HEK293 (cell line): ENCODE measurements around the gene ANKRD33.

Source experiments
- CTCF ChIA-PET: fragments of 350-600 bp; formaldehyde crosslinking; extraction: SDS; loops from one replicate; lab custom pipeline; 2021; ENCODE audit warnings: antibody characterized with exemption; lab: Yijun Ruan, JAX
- POLR2A ChIA-PET: fragments of 300-600 bp; formaldehyde crosslinking; extraction: SDS; loops from one replicate; lab custom pipeline; 2020; ENCODE audit warnings: antibody characterized with exemption, inconsistent platforms; lab: Yijun Ruan, JAX
- H3K27ac ChIP-seq: fragments of 200-500 bp; sonication (Bioruptor generic); 2 replicates; pipeline ENCODE4 v1.5.1; 2014; ENCODE audit warnings: low read depth, low read length, control low read depth, inconsistent platforms; ENCODE audit errors: extremely low read depth
- H3K36me3 ChIP-seq, 2 experiments: fragments of 200-500 bp in 1 of 2; sonication (Bioruptor generic) in 1 of 2; 1 replicate in 1 of 2; 2 replicates in 1 of 2; pipeline ENCODE4 v1.5.1; 2014 to 2017; ENCODE audit warnings: inconsistent platforms in 2 of 2, low read length in 2 of 2; ENCODE audit not compliant: control insufficient read depth in 2 of 2, insufficient read depth in 1 of 2
- H3K4me1 ChIP-seq: fragments of 200-500 bp; sonication (Bioruptor generic); 2 replicates; pipeline ENCODE4 v1.5.1; 2014; ENCODE audit warnings: mild to moderate bottlenecking, low read length, inconsistent platforms; ENCODE audit not compliant: control insufficient read depth, insufficient read depth
- H3K4me3 ChIP-seq: 2 replicates; pipeline ENCODE4 v1.5.1; 2011; ENCODE audit warnings: low read depth, mild to moderate bottlenecking, control low read depth, low read length, moderate library complexity
- H3K9me3 ChIP-seq: fragments of 200-500 bp; sonication (Bioruptor generic); 2 replicates; pipeline ENCODE4 v1.5.1; 2014; ENCODE audit warnings: low read depth, low read length, inconsistent platforms; ENCODE audit not compliant: control insufficient read depth, insufficient read depth
- BCL11A ChIP-seq: fragments of 450-650 bp; formaldehyde crosslinking; IDR thresholded peaks from 2 replicates; pipeline ENCODE4 v1.5.1; 2016; ENCODE audit warnings: low read depth, missing biosample characterization, missing genetic modification characterization
- HIC1 ChIP-seq: fragments of 450-650 bp; formaldehyde crosslinking; IDR thresholded peaks from 2 replicates; pipeline ENCODE4 v1.5.1; 2016; ENCODE audit warnings: missing biosample characterization, missing genetic modification characterization
- KLF16 ChIP-seq: fragments of 450-650 bp; formaldehyde crosslinking; IDR thresholded peaks from 2 replicates; pipeline ENCODE4 v1.5.1; 2017; ENCODE audit warnings: missing biosample characterization, missing genetic modification characterization
- REPIN1 ChIP-seq: fragments of 450-650 bp; formaldehyde crosslinking; IDR thresholded peaks from 2 replicates; pipeline ENCODE4 v1.5.1; 2017; ENCODE audit warnings: missing biosample characterization, missing genetic modification characterization, low read depth
- SCRT1 ChIP-seq: fragments of 450-650 bp; formaldehyde crosslinking; IDR thresholded peaks from 2 replicates; pipeline ENCODE4 v1.5.1; 2016; ENCODE audit warnings: missing biosample characterization, missing genetic modification characterization, borderline replicate concordance
- SP3 ChIP-seq: fragments of 450-650 bp; formaldehyde crosslinking; IDR thresholded peaks from 2 replicates; pipeline ENCODE4 v1.5.1; 2016; ENCODE audit warnings: missing biosample characterization, missing genetic modification characterization
- YY1 ChIP-seq: fragments of 450-650 bp; formaldehyde crosslinking; IDR thresholded peaks from 2 replicates; pipeline ENCODE4 v1.5.1; 2018; ENCODE audit warnings: missing biosample characterization, missing genetic modification characterization
- ZBTB7A ChIP-seq: fragments of 450-650 bp; formaldehyde crosslinking; IDR thresholded peaks from 2 replicates; pipeline ENCODE4 v1.5.1; 2016; ENCODE audit warnings: low read depth, missing biosample characterization, missing genetic modification characterization
- ZFP3 ChIP-seq: fragments of 450-650 bp; formaldehyde crosslinking; IDR thresholded peaks from 2 replicates; pipeline ENCODE4 v1.5.1; 2016; ENCODE audit warnings: low read depth, missing biosample characterization, missing genetic modification characterization
- ZFP69B ChIP-seq: fragments of 450-650 bp; formaldehyde crosslinking; IDR thresholded peaks from 2 replicates; pipeline ENCODE4 v1.5.1; 2016; ENCODE audit warnings: missing biosample characterization, missing genetic modification characterization
- ZNF157 ChIP-seq: fragments of 450-650 bp; formaldehyde crosslinking; IDR thresholded peaks from 2 replicates; pipeline ENCODE4 v1.5.1; 2016; ENCODE audit warnings: missing biosample characterization, missing genetic modification characterization
- ZNF16 ChIP-seq: fragments of 450-650 bp; formaldehyde crosslinking; IDR thresholded peaks from 2 replicates; pipeline ENCODE4 v1.5.1; 2016; ENCODE audit warnings: low read depth, missing biosample characterization, missing genetic modification characterization
- ZNF341 ChIP-seq: fragments of 450-650 bp; formaldehyde crosslinking; IDR thresholded peaks from 2 replicates; pipeline ENCODE4; 2016; ENCODE audit warnings: low read depth, missing biosample characterization, missing genetic modification characterization
- ZNF350 ChIP-seq: fragments of 450-650 bp; formaldehyde crosslinking; IDR thresholded peaks from 2 replicates; pipeline ENCODE4 v1.5.0; 2017; ENCODE audit warnings: missing biosample characterization, mild to moderate bottlenecking, missing genetic modification characterization
- ZNF362 ChIP-seq: fragments of 450-650 bp; formaldehyde crosslinking; IDR thresholded peaks from 2 replicates; pipeline ENCODE4 v1.5.1; 2016; ENCODE audit warnings: missing biosample characterization, missing genetic modification characterization
- ZNF449 ChIP-seq: fragments of 450-650 bp; formaldehyde crosslinking; IDR thresholded peaks from 2 replicates; pipeline ENCODE4 v1.5.1; 2017; ENCODE audit warnings: missing biosample characterization, mild to moderate bottlenecking, missing genetic modification characterization, moderate library complexity
- ZNF521 ChIP-seq: fragments of 450-650 bp; formaldehyde crosslinking; IDR thresholded peaks from 2 replicates; pipeline ENCODE4 v1.5.1; 2017; ENCODE audit warnings: missing biosample characterization, mild to moderate bottlenecking, missing genetic modification characterization
- ZNF548 ChIP-seq: fragments of 450-650 bp; formaldehyde crosslinking; IDR thresholded peaks from 2 replicates; pipeline ENCODE4 v1.5.1; 2016; ENCODE audit warnings: missing biosample characterization, missing genetic modification characterization
- ZNF645 ChIP-seq: fragments of 450-650 bp; formaldehyde crosslinking; IDR thresholded peaks from 2 replicates; pipeline ENCODE4; 2016; ENCODE audit warnings: missing biosample characterization, missing genetic modification characterization
- ZNF843 ChIP-seq: fragments of 450-650 bp; formaldehyde crosslinking; IDR thresholded peaks from 2 replicates; pipeline ENCODE4 v1.5.1; 2016; ENCODE audit warnings: missing biosample characterization, missing genetic modification characterization

Gene ANKRD33

GRCh38 chr12:51865757-51866270 lies 22.1 kb upstream of the ANKRD33 start:
- no peak for TF ChIP-seq ZNF645 (tag by site-specific recombination)
- ChIA-PET POLR2A (no interaction called here), CTCF (interaction anchor here (1.2 to 1.4 kb wide), 2 partner anchors 10 to 42 kb away, joined by 3 read pairs; no protein-coding TSS in a partner anchor)
- Histone ChIP-seq H3K36me3 (no peaks in the 10 kb centered on the region), H3K4me1 (no peaks in the 10 kb centered on the region), H3K27ac (no peak overlapping the region), H3K9me3 (no peaks in the 10 kb centered on the region), H3K4me3 (no peak overlapping the region)

- TF ChIP-seq ZNF341 (tag by site-specific recombination) (no peak), BCL11A (tag by site-specific recombination) (no peak), ZFP3 (no peak), YY1 (tag by site-specific recombination) (no peak), ZNF157 (tag by site-specific recombination) (no peak), ZNF843 (tag by site-specific recombination) (no peak), ZNF16 (tag by site-specific recombination) (no peak)
- TF ChIP-seq, all 188 proteins: peak for 0
- Histone ChIP-seq H3K4me1 (no peaks in the 10 kb centered on the region), H3K4me3 (no peak overlapping the region), H3K27ac (no peak overlapping the region), H3K36me3 (no peaks in the 10 kb centered on the region), H3K9me3 (no peaks in the 10 kb centered on the region)
- ChIA-PET POLR2A (no interaction called here), CTCF (interaction anchor here (0.6 to 1.4 kb wide), 2 partner anchors 9 to 1101 kb away, joined by 3 read pairs; no protein-coding TSS in a partner anchor)
Observed at GRCh38 chr12:51866324-51866723, 21.6 kb upstream of the ANKRD33 start.

- TF ChIP-seq SP3 (tag by site-specific recombination) = no peak
- 0 out of 2 replicates have a peak, but pooled peaks have one; percentile 16 for TF ChIP-seq ZFP69B
- TF ChIP-seq KLF16 (tag by site-specific recombination) = no peak
- TF ChIP-seq ZNF362 (tag by site-specific recombination) = peak; percentile 73
- TF ChIP-seq, all 188 proteins: peak for 2
Observed at GRCh38 chr12:51866762-51867161, 21.1 kb upstream of the ANKRD33 start.

GRCh38 chr12:51867371-51867770 lies 20.5 kb upstream of the ANKRD33 start:
- no peak overlapping the region for H3K4me3 ChIP-seq
- no peaks in the 10 kb centered on the region for H3K9me3 ChIP-seq
- H3K27ac ChIP-seq = no peak overlapping the region
- TF ChIP-seq REPIN1 (tag by site-specific recombination) (no peak), SCRT1 (0 out of 2 replicates have a peak, but pooled peaks have one; percentile 2), ZNF548 (tag by site-specific recombination) (peak; percentile 46; the same call in 1 of the 2 replicates), ZNF350 (no peak), ZBTB7A (tag by site-specific recombination) (no peak), HIC1 (no peak), ZNF449 (no peak), ZNF521 (no peak)
- ChIA-PET POLR2A (no interaction called here), CTCF (interaction anchor here (0.6 to 1.4 kb wide), 4 partner anchors 8 to 154 kb away, joined by 3 to 5 read pairs (median 3); no protein-coding TSS in a partner anchor)
- H3K36me3 ChIP-seq = no peaks in the 10 kb centered on the region
- H3K4me1 ChIP-seq = no peaks in the 10 kb centered on the region

More at GRCh38 chr12:51866762-51867161, 21.1 kb upstream of the ANKRD33 start:
- CTCF ChIA-PET = interaction anchor here (0.6 to 1.4 kb wide), 4 partner anchors 9 to 1102 kb away, joined by 3 to 5 read pairs (median 3); no protein-coding TSS in a partner anchor
- Histone ChIP-seq H3K27ac (no peak overlapping the region), H3K9me3 (no peaks in the 10 kb centered on the region), H3K36me3 (no peaks in the 10 kb centered on the region), H3K4me3 (no peak overlapping the region), H3K4me1 (no peaks in the 10 kb centered on the region)
- POLR2A ChIA-PET = no interaction called here
